SK-N-SH (cell line): ENCODE results near the gene SLC22A4. TPM values are rescaled to one million over a fixed set of nuclear protein-coding genes. Genes with fewer than 3 reads are reported as not detected.

ENCODE experiments used
- CHD2 ChIP-seq: fragments of 150-350 bp; IDR thresholded peaks from 2 replicates; pipeline ENCODE4 v1.6.1; 2018; ENCODE audit warnings: low read length; ENCODE audit not compliant: partially characterized antibody
- CTCF ChIP-seq: fragments of 200-600 bp; sonication (generic); IDR thresholded peaks from 2 replicates; pipeline ENCODE4 v1.6.1; 2017; ENCODE audit warnings: antibody characterized with exemption, mild to moderate bottlenecking, moderate library complexity
- ELF1 ChIP-seq: IDR thresholded peaks from 2 replicates; pipeline ENCODE4 v1.4.0; 2012
- EZH2phosphoT487 ChIP-seq: fragments of 200-600 bp; sonication (generic); IDR thresholded peaks from 2 replicates; pipeline ENCODE4 v1.6.1; 2017; ENCODE audit warnings: low read depth, mixed run types, mild to moderate bottlenecking, antibody characterized with exemption, moderate library complexity, borderline replicate concordance
- FOSL2 ChIP-seq: IDR thresholded peaks from 2 replicates; pipeline ENCODE4 v1.4.0; 2012; ENCODE audit warnings: low read depth, mild to moderate bottlenecking, moderate library complexity, borderline replicate concordance
- FOXM1 ChIP-seq: IDR thresholded peaks from 2 replicates; pipeline ENCODE4 v1.4.0; 2012; ENCODE audit warnings: low read depth, mild to moderate bottlenecking
- GABPA ChIP-seq: IDR thresholded peaks from 2 replicates; pipeline ENCODE4 v1.4.0; 2012; ENCODE audit warnings: low read depth, mild to moderate bottlenecking
- GATA2 ChIP-seq: sonication (generic); formaldehyde crosslinking; IDR thresholded peaks from 2 replicates; pipeline ENCODE4 v1.5.0; 2020; ENCODE audit warnings: mild to moderate bottlenecking, missing genetic modification reagents
- IRF3 ChIP-seq: fragments of 150-350 bp; IDR thresholded peaks from 2 replicates; pipeline ENCODE4 v1.6.1; 2016; ENCODE audit warnings: mild to moderate bottlenecking, low read depth, low read length
- MAX ChIP-seq: IDR thresholded peaks from 2 replicates; pipeline ENCODE4 v1.4.0; 2012; ENCODE audit warnings: low read depth
- MEF2A ChIP-seq: IDR thresholded peaks from 2 replicates; pipeline ENCODE4 v1.4.0; 2012; ENCODE audit warnings: low read depth, borderline replicate concordance
- MXI1 ChIP-seq: IDR thresholded peaks from 2 replicates; pipeline ENCODE4 v1.6.1; 2012; ENCODE audit warnings: mild to moderate bottlenecking, low read depth, low read length, improper control_type of control experiment
- PBX3 ChIP-seq: IDR thresholded peaks from 2 replicates; pipeline ENCODE4; 2012
- POLR2AphosphoS5 ChIP-seq: IDR thresholded peaks from 2 replicates; pipeline ENCODE4 v1.6.1; 2012; ENCODE audit warnings: low read depth, low read length
- RCOR1 ChIP-seq: fragments of 150-350 bp; IDR thresholded peaks from 2 replicates; pipeline ENCODE4 v1.6.1; 2017; ENCODE audit warnings: antibody characterized with exemption, low read length
- RXRA ChIP-seq: IDR thresholded peaks from 2 replicates; pipeline ENCODE4 v1.4.0; 2012; ENCODE audit warnings: low read depth, mild to moderate bottlenecking, borderline replicate concordance
- SIN3A ChIP-seq: IDR thresholded peaks from 2 replicates; pipeline ENCODE4 v1.6.1; 2012; ENCODE audit warnings: low read depth, mild to moderate bottlenecking, low read length, moderate library complexity, borderline replicate concordance
- SMC3 ChIP-seq: IDR thresholded peaks from 2 replicates; pipeline ENCODE4 v1.6.1; 2012; ENCODE audit warnings: low read depth, low read length, improper control_type of control experiment
- TCF12 ChIP-seq: IDR thresholded peaks from 2 replicates; pipeline ENCODE4 v1.4.0; 2012
- USF1 ChIP-seq: IDR thresholded peaks from 2 replicates; pipeline ENCODE4 v1.4.0; 2012; ENCODE audit warnings: low read depth, borderline replicate concordance
- ZBTB33 ChIP-seq: IDR thresholded peaks from 2 replicates; pipeline ENCODE4 v1.4.0; 2012; ENCODE audit warnings: low read depth, borderline replicate concordance
- polyA plus RNA-seq, 3 experiments: library from polyadenylated mRNA; depleted of rRNA; stranded (reverse); fragments of >200 nt; gene quantifications; 2 replicates each; pipeline ENCODE4 v1.2.3, GENCODE V29; 2012

SLC22A4 gene
- polyA plus RNA-seq, 1 of the 3 experiments (the other 2 are of a cell fraction): 3.3 TPM

- TF ChIP-seq CTCF (no peak), FOXM1 (no peak), IRF3 (no peak), MAX (peak; percentile 64), USF1 (peak; percentile 69; the same call in 1 of the 2 replicates), GABPA (no peak), FOSL2 (peak; percentile 80), ZBTB33 (no peak), RCOR1 (no peak), CHD2 (no peak), MEF2A (no peak), MXI1 (no peak), RXRA (no peak; the same call in 1 of the 2 replicates), TCF12 (peak; percentile 77), PBX3 (peak; percentile 50; the same call in 1 of the 2 replicates), SIN3A (0 out of 2 replicates have a peak, but pooled peaks have one; percentile 20), POLR2AphosphoS5 (no peak), GATA2 (CRISPR knock-in tag) (no peak), SMC3 (no peak), ELF1 (peak; percentile 80), EZH2phosphoT487 (no peak)
Measured at GRCh38 chr5:132387640-132388117, 93.5 kb downstream of the SLC22A4 start (continued).
